MM.1S (cell line): ENCODE results near the gene SLC27A4.

Experiments used
- DNase-seq: peaks from one replicate; pipeline ENCODE4 v3.0.0-alpha.2; 2015
- H2AFZ ChIP-seq: fragments of 300-600 bp; sonication (generic); 2 replicates; pipeline ENCODE4 v1.6.0; 2016; ENCODE audit warnings: antibody characterized with exemption, low read length
- H3F3A ChIP-seq: fragments of 300-600 bp; sonication (generic); 2 replicates; pipeline ENCODE4 v1.6.1; 2016; ENCODE audit warnings: mild to moderate bottlenecking, antibody characterized with exemption, low read length, moderate library complexity, mixed read lengths; ENCODE audit not compliant: insufficient read depth
- H3K27ac ChIP-seq: fragments of 300-600 bp; sonication (generic); 2 replicates; pipeline ENCODE4 v1.5.1; 2016; ENCODE audit warnings: mild to moderate bottlenecking, low read length
- H3K27me3 ChIP-seq: fragments of 300-600 bp; sonication (generic); replicated peaks from 2 replicates; pipeline ENCODE4 v1.6.0; 2016; ENCODE audit warnings: low read length; ENCODE audit not compliant: insufficient read depth
- H3K36me3 ChIP-seq: fragments of 300-600 bp; sonication (generic); replicated peaks from 2 replicates; pipeline ENCODE4 v1.6.1; 2016; ENCODE audit warnings: mild to moderate bottlenecking, low read length, mixed read lengths; ENCODE audit not compliant: insufficient read depth
- H3K4me1 ChIP-seq: fragments of 300-600 bp; sonication (generic); 2 replicates; pipeline ENCODE4 v1.6.1; 2016; ENCODE audit warnings: low read length, mixed read lengths
- H3K4me2 ChIP-seq: fragments of 300-600 bp; sonication (generic); 2 replicates; pipeline ENCODE4 v1.6.0; 2016; ENCODE audit warnings: low read depth, low read length
- H3K4me3 ChIP-seq: fragments of 300-600 bp; sonication (generic); 2 replicates; pipeline ENCODE4 v1.5.1; 2016; ENCODE audit warnings: low read length, mixed read lengths
- H3K79me2 ChIP-seq: fragments of 300-600 bp; sonication (generic); 2 replicates; pipeline ENCODE4 v1.6.1; 2016; ENCODE audit warnings: mixed run types, low read length, mixed read lengths
- H3K9ac ChIP-seq: fragments of 300-600 bp; sonication (generic); 2 replicates; pipeline ENCODE4 v1.6.1; 2016; ENCODE audit warnings: low read length, mixed read lengths
- H3K9me2 ChIP-seq: fragments of 300-600 bp; sonication (generic); replicated peaks from 2 replicates; pipeline ENCODE4 v1.6.1; 2016; ENCODE audit warnings: mild to moderate bottlenecking, low read length, mixed read lengths; ENCODE audit not compliant: insufficient read depth
- H3K9me3 ChIP-seq: fragments of 300-600 bp; sonication (generic); replicated peaks from 2 replicates; pipeline ENCODE4 v1.6.1; 2016; ENCODE audit warnings: mild to moderate bottlenecking, low read length, mixed read lengths; ENCODE audit not compliant: insufficient read depth
- H4K20me1 ChIP-seq: fragments of 300-600 bp; sonication (generic); 2 replicates; pipeline ENCODE4 v1.6.1; 2016; ENCODE audit warnings: mild to moderate bottlenecking, low read length, moderate library complexity, mixed read lengths; ENCODE audit not compliant: insufficient read depth
- CTCF ChIP-seq: fragments of 300-600 bp; sonication (generic); IDR thresholded peaks from 2 replicates; pipeline ENCODE4 v1.5.1; 2016; ENCODE audit warnings: antibody characterized with exemption, low read length, mixed read lengths
- EZH2 ChIP-seq: fragments of 300-600 bp; sonication (generic); optimal IDR thresholded peaks from 2 replicates; pipeline ENCODE3; 2017; ENCODE audit warnings: low read depth, mild to moderate bottlenecking, antibody characterized with exemption, low read length, mixed read lengths
- EZH2phosphoT487 ChIP-seq: fragments of 300-600 bp; sonication (generic); IDR thresholded peaks from 2 replicates; pipeline ENCODE4 v1.6.1; 2018; ENCODE audit warnings: antibody characterized with exemption, low read length

Gene SLC27A4

GRCh38 chr9:128370367-128370751 lies 30.0 kb downstream of the SLC27A4 start:
- Histone ChIP-seq H3K4me1 (peaks cover 14% of the 10 kb centered on the region), H3K27me3 (no peaks in the 10 kb centered on the region), H3K4me2 (peak overlapping the region; percentile 73), H3K4me3 (peak overlapping the region; percentile 93), H3K36me3 (no peaks in the 10 kb centered on the region), H3F3A (0 out of 2 replicates have a peak, but pooled peaks cover 6% of the 10 kb centered on the region), H3K9me2 (no peaks in the 10 kb centered on the region), H3K27ac (peak overlapping the region; percentile 31; the same call in 1 of the 2 replicates), H3K9ac (peak overlapping the region; percentile 77), H2AFZ (peak overlapping the region; percentile 85), H3K79me2 (peaks cover 41% of the 10 kb centered on the region), H4K20me1 (peaks cover 2% of the 10 kb centered on the region; the same call in 1 of the 2 replicates), H3K9me3 (no peaks in the 10 kb centered on the region)
- no peak for DNase-seq
- TF ChIP-seq EZH2phosphoT487 (no peak), CTCF (no peak), EZH2 (no peak)

GRCh38 chr9:128370752-128371629 lies 30.7 kb downstream of the SLC27A4 start, which contains the start of gene URM1:
URM1 (plus strand) TSS chr9:128371374; CDS start chr9:128371381, 7 bp downstream.
- Histone ChIP-seq H3K36me3 (no peaks in the 10 kb centered on the region), H3K79me2 (peaks cover 47% of the 10 kb centered on the region), H3K9me2 (no peaks in the 10 kb centered on the region), H3K4me3 (peak within 1 kb of the TSS; percentile 93), H3K27ac (peak within 1 kb of the TSS; percentile 31; the same call in 1 of the 2 replicates), H4K20me1 (peaks cover 2% of the 10 kb centered on the region; the same call in 1 of the 2 replicates), H3K4me2 (peak within 1 kb of the TSS; percentile 93), H3K4me1 (peaks cover 14% of the 10 kb centered on the region), H3K9ac (peak within 1 kb of the TSS; percentile 77), H2AFZ (peak within 1 kb of the TSS; percentile 85), H3K27me3 (no peaks in the 10 kb centered on the region), H3K9me3 (no peaks in the 10 kb centered on the region), H3F3A (0 out of 2 replicates have a peak, but pooled peaks cover 6% of the 10 kb centered on the region)
- no peak for TF ChIP-seq EZH2phosphoT487
- TF ChIP-seq EZH2, result no peak
- DNase-seq, result peak; percentile 97

- Histone ChIP-seq H3K4me3 (peak overlapping the region; percentile 93), H3K4me2 (peak overlapping the region; percentile 93), H3F3A (0 out of 2 replicates have a peak, but pooled peaks cover 6% of the 10 kb centered on the region), H3K9ac (peak overlapping the region; percentile 77), H3K27ac (peak overlapping the region; percentile 6; the same call in 1 of the 2 replicates), H4K20me1 (peaks cover 2% of the 10 kb centered on the region; the same call in 1 of the 2 replicates), H3K27me3 (no peaks in the 10 kb centered on the region), H3K79me2 (peaks cover 52% of the 10 kb centered on the region), H2AFZ (peak overlapping the region; percentile 63), H3K9me2 (no peaks in the 10 kb centered on the region), H3K4me1 (peaks cover 14% of the 10 kb centered on the region), H3K36me3 (no peaks in the 10 kb centered on the region), H3K9me3 (no peaks in the 10 kb centered on the region)
- no peak for DNase-seq
- no peak for TF ChIP-seq EZH2
- no peak for TF ChIP-seq EZH2phosphoT487
- no peak for TF ChIP-seq CTCF
Measured at GRCh38 chr9:128371630-128372117, 31.3 kb downstream of the SLC27A4 start.
